Fibroblast of pulmonary artery (primary cell): ENCODE measurements around the gene PFDN2.
"Not testable (repeated sequence)": the region's sequence is repeated elsewhere in the genome, so short reads cannot be mapped to it uniquely, and the experiment has no call there.

ENCODE experiments used
- DNase-seq: peaks from one replicate; pipeline ENCODE4 v3.0.0-alpha.2; 2010; ENCODE audit warnings: low read depth
- H3K4me3 ChIP-seq: replicated peaks from 2 replicates; pipeline ENCODE4 v1.5.1; 2011; ENCODE audit warnings: low read depth, mild to moderate bottlenecking, control low read depth, low read length, moderate library complexity
- TF ChIP-seq, protein P1 (sequence below): IDR thresholded peaks from 2 replicates; pipeline ENCODE4 v1.5.1; 2011; ENCODE audit warnings: mild to moderate bottlenecking, control low read depth, low read length, inconsistent platforms; ENCODE audit errors: missing control alignments

Gene PFDN2

DNA sequence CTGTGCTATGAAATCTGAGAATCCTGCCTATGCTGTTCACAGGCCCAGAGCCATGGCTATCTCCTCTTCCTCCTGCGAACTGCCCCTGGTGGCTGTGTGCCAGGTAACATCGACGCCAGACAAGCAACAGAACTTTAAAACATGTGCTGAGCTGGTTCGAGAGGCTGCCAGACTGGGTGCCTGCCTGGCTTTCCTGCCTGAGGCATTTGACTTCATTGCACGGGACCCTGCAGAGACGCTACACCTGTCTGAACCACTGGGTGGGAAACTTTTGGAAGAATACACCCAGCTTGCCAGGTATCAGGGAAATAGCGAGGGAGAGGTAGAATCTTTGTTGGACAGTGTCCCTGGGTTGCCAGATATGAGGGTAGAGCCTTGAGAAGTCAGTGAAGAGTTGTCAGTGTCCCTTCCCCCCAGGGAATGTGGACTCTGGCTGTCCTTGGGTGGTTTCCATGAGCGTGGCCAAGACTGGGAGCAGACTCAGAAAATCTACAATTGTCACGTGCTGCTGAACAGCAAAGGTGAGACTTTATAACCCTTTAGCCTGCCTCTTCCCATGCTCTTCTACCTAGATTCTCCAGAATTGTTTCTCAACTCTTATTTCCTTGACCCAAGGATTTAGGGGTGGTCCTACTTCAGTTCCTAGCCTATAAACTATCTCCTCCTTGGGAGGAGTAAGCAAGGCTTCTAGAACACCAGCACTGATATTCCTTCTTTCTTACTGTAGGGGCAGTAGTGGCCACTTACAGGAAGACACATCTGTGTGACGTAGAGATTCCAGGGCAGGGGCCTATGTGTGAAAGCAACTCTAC is 1.5 kb upstream of the PFDN2 start:
- peak overlapping the region; percentile 100 for H3K4me3 ChIP-seq
- peak; percentile 78 for DNase-seq
- TF ChIP-seq, protein P1, sequence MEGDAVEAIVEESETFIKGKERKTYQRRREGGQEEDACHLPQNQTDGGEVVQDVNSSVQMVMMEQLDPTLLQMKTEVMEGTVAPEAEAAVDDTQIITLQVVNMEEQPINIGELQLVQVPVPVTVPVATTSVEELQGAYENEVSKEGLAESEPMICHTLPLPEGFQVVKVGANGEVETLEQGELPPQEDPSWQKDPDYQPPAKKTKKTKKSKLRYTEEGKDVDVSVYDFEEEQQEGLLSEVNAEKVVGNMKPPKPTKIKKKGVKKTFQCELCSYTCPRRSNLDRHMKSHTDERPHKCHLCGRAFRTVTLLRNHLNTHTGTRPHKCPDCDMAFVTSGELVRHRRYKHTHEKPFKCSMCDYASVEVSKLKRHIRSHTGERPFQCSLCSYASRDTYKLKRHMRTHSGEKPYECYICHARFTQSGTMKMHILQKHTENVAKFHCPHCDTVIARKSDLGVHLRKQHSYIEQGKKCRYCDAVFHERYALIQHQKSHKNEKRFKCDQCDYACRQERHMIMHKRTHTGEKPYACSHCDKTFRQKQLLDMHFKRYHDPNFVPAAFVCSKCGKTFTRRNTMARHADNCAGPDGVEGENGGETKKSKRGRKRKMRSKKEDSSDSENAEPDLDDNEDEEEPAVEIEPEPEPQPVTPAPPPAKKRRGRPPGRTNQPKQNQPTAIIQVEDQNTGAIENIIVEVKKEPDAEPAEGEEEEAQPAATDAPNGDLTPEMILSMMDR = peak; percentile 50

GRCh38 chr1:161115961-161116360 is 1.9 kb downstream of the PFDN2 start:
- not testable (repeated sequence) for H3K4me3 ChIP-seq, DNase-seq

DNA sequence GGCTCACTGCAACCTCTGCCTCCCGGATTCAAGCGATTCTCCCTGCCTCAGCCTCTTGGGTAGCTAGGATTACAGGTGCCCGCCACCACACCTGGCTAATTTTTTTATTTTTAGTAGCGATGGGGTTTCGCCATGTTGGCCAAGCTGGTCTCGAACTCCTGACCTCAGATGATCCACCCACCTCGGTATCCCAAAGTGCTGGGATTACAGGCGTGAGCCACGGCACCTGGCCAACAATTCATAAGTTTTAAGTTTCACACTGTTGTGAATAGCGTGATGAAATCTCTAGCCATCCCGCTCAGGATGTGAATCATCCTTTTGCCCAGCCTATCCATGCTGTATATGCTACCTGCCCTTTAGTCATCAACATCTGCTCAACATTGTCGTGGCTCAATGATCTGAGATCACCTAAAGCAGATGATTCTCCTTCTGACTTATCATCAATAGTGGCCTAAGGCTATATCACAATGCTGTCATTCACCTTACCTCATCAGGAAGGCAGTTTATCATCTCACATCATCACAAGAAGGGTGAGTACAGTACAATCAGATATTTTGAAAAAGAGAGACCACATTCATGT is 2.6 kb downstream of the PFDN2 start:
- TF ChIP-seq, protein P1 = no peak
- H3K4me3 ChIP-seq = no peak overlapping the region
- DNase-seq = peak; percentile 92

GRCh38 chr1:161114556-161114955 is 3.3 kb downstream of the PFDN2 start:
- TF ChIP-seq, protein P1 = no peak
- DNase-seq = no peak
- H3K4me3 ChIP-seq = no peak overlapping the region

GRCh38 chr1:161113915-161114314 is 3.9 kb downstream of the PFDN2 start:
- TF ChIP-seq, protein P1 = no peak
- H3K4me3 ChIP-seq = no peak overlapping the region
- no peak for DNase-seq

GRCh38 chr1:161111527-161111926 is 6.3 kb downstream of the PFDN2 start:
- no peak overlapping the region for H3K4me3 ChIP-seq
- TF ChIP-seq, protein P1 = no peak

DNA sequence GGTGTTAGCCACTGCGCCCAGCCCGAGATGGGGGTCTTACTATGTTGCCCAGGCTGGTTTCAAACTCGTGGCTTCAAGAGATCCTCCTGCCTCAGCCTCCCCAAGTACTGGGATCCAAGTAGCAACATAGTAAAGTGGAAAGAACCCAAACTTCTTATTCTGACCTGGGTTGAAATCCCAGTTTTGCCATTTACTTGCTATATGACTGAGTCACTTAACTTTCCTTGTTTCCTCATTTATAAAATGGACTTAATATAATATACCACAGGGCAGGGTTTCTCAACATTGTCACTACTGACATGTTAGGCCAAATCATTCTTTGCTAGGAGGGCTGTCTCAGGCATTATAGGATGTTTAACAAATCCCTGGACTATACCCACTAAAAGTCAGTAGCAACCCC is 6.7 kb downstream of the PFDN2 start:
- TF ChIP-seq, protein P1 = no peak
- no peak for DNase-seq
- no peak overlapping the region for H3K4me3 ChIP-seq

More at GRCh38 chr1:161111527-161111926, 6.3 kb downstream of the PFDN2 start:
- DNase-seq = no peak
